Neural crest cell (in vitro differentiated cells): ENCODE results near the gene NUDCD3. TPM values are rescaled to one million over a fixed set of nuclear protein-coding genes. Genes with fewer than 3 reads are reported as not detected.

Experiments
- DNase-seq: peaks from one replicate; pipeline ENCODE4 v3.0.0; 2021; ENCODE audit warnings: low read depth, mixed read lengths, low spot score
- H3K27ac Mint-ChIP-seq: one replicate; pipeline ENCODE4 v1.8.0; 2021; ENCODE audit warnings: mild to moderate bottlenecking, mixed read lengths; ENCODE audit not compliant: unreplicated experiment
- H3K27me3 Mint-ChIP-seq: 2 replicates; pipeline ENCODE4 v1.8.0; 2021; ENCODE audit warnings: low read depth, mild to moderate bottlenecking, mixed read lengths
- H3K36me3 Mint-ChIP-seq: 2 replicates; pipeline ENCODE4 v1.8.0; 2021; ENCODE audit warnings: low read depth, mild to moderate bottlenecking, mixed read lengths
- H3K4me1 Mint-ChIP-seq: 2 replicates; pipeline ENCODE4 v1.8.0; 2021; ENCODE audit warnings: mixed read lengths
- H3K4me3 Mint-ChIP-seq: one replicate; pipeline ENCODE4 v1.8.0; 2021; ENCODE audit warnings: mild to moderate bottlenecking, mixed read lengths
- H3K9me3 Mint-ChIP-seq: 2 replicates; pipeline ENCODE4 v1.8.0; 2021; ENCODE audit warnings: mixed read lengths
- CTCF ChIP-seq: fragments of 200-600 bp; sonication (generic); conservative IDR thresholded peaks from 2 replicates; pipeline ENCODE4 v1.5.0; 2021; ENCODE audit warnings: antibody characterized with exemption, mild to moderate bottlenecking
- total RNA-seq: library from RNA; stranded (reverse); gene quantifications from 2 replicates; pipeline ENCODE4 v1.2.1, GENCODE V29; 2021

NUDCD3 gene
- total RNA-seq, 1 donor from 2014 or later = 93.2 TPM

DNA sequence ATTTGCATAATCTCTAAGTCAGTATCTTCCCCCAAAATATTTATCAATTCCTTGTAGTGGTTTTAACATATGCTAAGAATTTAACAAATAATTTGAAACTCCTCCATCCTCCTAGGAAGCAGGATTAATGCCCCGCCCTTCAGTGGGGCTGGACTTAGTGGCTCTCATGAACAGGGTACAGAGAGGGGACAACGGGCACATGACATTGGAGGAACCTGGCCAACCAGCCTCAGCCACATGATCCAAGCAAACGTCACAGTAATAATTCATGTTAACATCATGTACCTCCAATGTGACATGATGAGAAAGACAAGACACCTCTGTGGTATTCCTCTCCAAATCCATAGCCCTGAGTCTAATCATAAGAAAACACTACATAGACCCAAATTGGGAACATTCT lies 50.5 kb downstream of the NUDCD3 start:
- H3K9me3 Mint-ChIP-seq = no peaks in the 10 kb centered on the region
- TF ChIP-seq CTCF = no peak
- no peak overlapping the region for H3K4me3 Mint-ChIP-seq
- H3K36me3 Mint-ChIP-seq = peaks cover 4% of the 10 kb centered on the region
- H3K4me1 Mint-ChIP-seq = no peaks in the 10 kb centered on the region
- no peak for DNase-seq
- no peaks in the 10 kb centered on the region for H3K27me3 Mint-ChIP-seq
- H3K27ac Mint-ChIP-seq = no peak overlapping the region

GRCh38 chr7:44438816-44439215 lies 51.6 kb downstream of the NUDCD3 start:
- no peak overlapping the region for H3K4me3 Mint-ChIP-seq
- no peaks in the 10 kb centered on the region for H3K9me3 Mint-ChIP-seq
- no peak overlapping the region for H3K27ac Mint-ChIP-seq
- H3K4me1 Mint-ChIP-seq = no peaks in the 10 kb centered on the region
- DNase-seq = no peak
- no peaks in the 10 kb centered on the region for H3K27me3 Mint-ChIP-seq
- TF ChIP-seq CTCF = no peak
- H3K36me3 Mint-ChIP-seq = peaks cover 4% of the 10 kb centered on the region

DNA sequence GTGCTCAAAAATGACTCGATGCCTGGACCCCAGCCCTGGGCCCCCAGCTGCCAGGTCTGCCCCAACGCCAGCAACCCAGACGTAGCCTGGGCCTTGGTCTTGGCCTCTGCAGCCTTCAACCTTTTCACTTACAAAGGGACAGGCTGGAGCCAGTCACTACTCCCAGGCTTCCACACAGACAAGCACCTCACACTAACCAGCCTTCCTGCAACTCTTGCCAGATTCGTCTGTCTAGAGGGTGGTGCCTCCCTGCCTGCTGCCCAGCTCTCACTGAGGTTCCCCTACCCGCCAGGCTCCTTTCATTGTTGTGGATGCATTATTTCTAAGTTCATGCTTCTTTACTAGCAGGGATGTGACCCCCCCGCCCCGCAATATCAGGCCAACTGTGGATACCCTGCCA lies 56.3 kb downstream of the NUDCD3 start:
- no peak overlapping the region for H3K4me3 Mint-ChIP-seq
- DNase-seq = no peak
- no peaks in the 10 kb centered on the region for H3K4me1 Mint-ChIP-seq
- peak overlapping the region; percentile 7 for H3K27ac Mint-ChIP-seq
- no peaks in the 10 kb centered on the region for H3K9me3 Mint-ChIP-seq
- no peak for TF ChIP-seq CTCF
- H3K36me3 Mint-ChIP-seq = peaks cover 4% of the 10 kb centered on the region
- no peaks in the 10 kb centered on the region for H3K27me3 Mint-ChIP-seq

DNA sequence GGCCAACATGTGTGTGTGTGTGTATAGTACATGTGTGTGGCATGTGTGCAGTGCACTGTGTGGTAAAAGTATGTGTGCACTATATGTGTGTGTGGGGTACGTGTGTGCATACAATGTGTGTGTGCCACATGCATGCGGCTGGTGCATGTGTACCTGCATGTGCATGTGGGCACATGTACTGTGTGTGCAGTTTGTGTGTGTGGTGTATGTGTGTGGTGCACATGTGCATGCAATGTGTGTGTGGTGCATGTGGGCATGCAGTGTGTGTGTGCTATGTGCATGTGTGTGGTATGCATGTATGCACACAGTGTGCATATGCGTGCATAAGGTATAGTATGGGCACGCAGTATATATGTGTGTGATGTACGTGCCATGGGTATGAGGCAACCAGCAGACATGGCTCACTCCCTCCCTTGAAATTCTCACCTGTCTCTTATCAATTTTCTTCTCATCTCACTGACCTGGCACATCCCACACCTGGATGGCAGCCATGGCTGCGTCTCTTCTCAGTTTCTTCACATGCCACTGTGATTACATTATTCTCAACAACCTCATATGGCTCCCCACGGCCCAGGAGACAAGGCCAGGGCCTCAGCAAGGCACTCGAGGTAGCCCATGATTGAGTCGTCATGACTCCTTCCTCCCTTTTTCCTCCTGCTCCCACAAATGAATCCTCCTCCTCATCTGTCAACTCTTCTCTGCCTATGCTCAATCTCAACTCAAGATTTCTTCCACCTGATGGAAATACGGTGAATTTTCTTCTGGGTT lies 57.0 kb downstream of the NUDCD3 start:
- Mint-ChIP-seq H3K9me3 (no peaks in the 10 kb centered on the region), H3K4me3 (no peak overlapping the region), H3K4me1 (no peaks in the 10 kb centered on the region), H3K27ac (no peak overlapping the region), H3K27me3 (no peaks in the 10 kb centered on the region), H3K36me3 (peaks cover 4% of the 10 kb centered on the region)
- no peak for TF ChIP-seq CTCF
- no peak for DNase-seq

DNA sequence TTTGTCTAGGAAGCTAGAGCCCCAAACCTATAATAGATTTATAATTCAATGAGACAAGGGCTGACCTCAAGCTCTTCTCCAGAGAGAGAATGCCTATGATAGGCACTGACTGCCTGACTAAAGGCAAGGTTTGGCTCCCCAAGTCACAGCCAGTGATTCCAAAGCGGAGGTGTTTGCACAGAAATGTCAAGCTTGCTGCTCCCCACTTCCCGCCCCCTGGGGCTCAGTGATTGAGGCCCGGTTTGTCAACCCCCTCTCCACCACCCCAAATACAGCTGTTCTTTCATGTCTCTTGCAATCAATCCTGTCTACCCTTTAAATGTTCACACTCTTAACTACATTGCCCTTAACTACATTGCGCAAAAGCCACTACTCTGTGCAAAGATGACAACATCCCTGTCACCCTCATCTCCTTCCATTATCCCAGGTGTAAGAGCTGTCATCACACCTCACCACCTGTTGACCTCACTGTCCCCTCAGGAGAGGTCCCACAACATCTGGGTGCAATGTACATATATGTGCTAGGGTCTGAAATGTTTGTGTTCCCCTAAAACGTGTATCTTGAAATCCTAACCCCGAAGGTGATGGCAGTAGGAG lies 58.0 kb downstream of the NUDCD3 start:
- Mint-ChIP-seq H3K9me3 (no peaks in the 10 kb centered on the region), H3K27me3 (no peaks in the 10 kb centered on the region), H3K36me3 (peaks cover 4% of the 10 kb centered on the region), H3K4me3 (no peak overlapping the region), H3K27ac (no peak overlapping the region), H3K4me1 (no peaks in the 10 kb centered on the region)
- no peak for TF ChIP-seq CTCF
- no peak for DNase-seq
